Peyer's patch (tissue), 4 donors: Measurements from ENCODE around the gene DMRTC2. TPM values are rescaled to one million over a fixed set of nuclear protein-coding genes. Genes with fewer than 3 reads are reported as not detected.
A peak's percentile ranks its signal among the peaks of the same experiment; 100 is the strongest.

Experiments used
- DNase-seq, 3 donors: peaks; one replicate each; pipeline ENCODE4 v3.0.0-alpha.2; 2017 to 2019
- H3K27ac ChIP-seq, 4 donors: fragments of 200-600 bp; sonication (generic); one replicate each; pipeline ENCODE4 v1.5.1; 2016 to 2019
- H3K27me3 ChIP-seq, 2 donors: fragments of 200-600 bp; sonication (generic); one replicate each; pipeline ENCODE4 v1.5.1; 2019
- H3K36me3 ChIP-seq, 3 donors: fragments of 200-600 bp; sonication (generic); one replicate each; pipeline ENCODE4 v1.5.1; 2016 to 2019
- H3K4me1 ChIP-seq, 4 donors: fragments of 200-600 bp; sonication (generic); one replicate each; pipeline ENCODE4 v1.5.1; 2016 to 2019
- H3K4me3 ChIP-seq, 4 donors: fragments of 200-600 bp; sonication (generic); 1 replicate in 3 of 4; 2 replicates in 1 of 4; pipeline ENCODE4 v1.5.1; 2016 to 2019; ENCODE audit warnings: mild to moderate bottlenecking in 1 of 4
- H3K9me3 ChIP-seq, 4 donors: fragments of 200-600 bp; sonication (generic); one replicate each; pipeline ENCODE4 v1.5.1; 2016 to 2019; ENCODE audit warnings: mild to moderate bottlenecking in 1 of 4
- CTCF ChIP-seq, 6 experiments: fragments of 450-650 bp in 4 of 6; fragments of 200-600 bp in 2 of 6; sonication (generic) in 1 of 6; IDR thresholded peaks; one replicate each; pipeline ENCODE4 v1.5.1; 2017 to 2019; ENCODE audit warnings: antibody characterized with exemption in 6 of 6, mild to moderate bottlenecking in 3 of 6, moderate library complexity in 1 of 6
- POLR2A ChIP-seq, 2 donors: fragments of 450-650 bp; IDR thresholded peaks; one replicate each; pipeline ENCODE4 v1.5.1; 2017; ENCODE audit warnings: antibody characterized with exemption in 2 of 2, mild to moderate bottlenecking in 2 of 2, moderate library complexity in 2 of 2
- total RNA-seq, 4 donors: library from RNA; depleted of rRNA; stranded (reverse); fragments of >200 nt; gene quantifications; one replicate each; pipeline ENCODE4 v1.1.0, GENCODE V29; 2016

DMRTC2 gene
- total RNA-seq, 4 donors from 2014 or later, result not detected

GRCh38 chr19:41821003-41821735 is 23.7 kb upstream of the DMRTC2 start:
- H3K4me1 ChIP-seq, result no peaks in the 10 kb centered on the region
- TF ChIP-seq POLR2A (IDR thresholded peaks at IDR 0.05) (no peak), CTCF (IDR thresholded peaks at IDR 0.05) (peak; percentile 52 to 74 (median 71))
- DNase-seq, result peak in 2 of 3 donors; percentile 26 to 61
- no peaks in the 10 kb centered on the region for H3K27me3 ChIP-seq
- no peaks in the 10 kb centered on the region for H3K36me3 ChIP-seq
- no peak overlapping the region for H3K4me3 ChIP-seq
- no peaks in the 10 kb centered on the region for H3K9me3 ChIP-seq
- H3K27ac ChIP-seq, result no peak overlapping the region

GRCh38 chr19:41837981-41838708 is 6.7 kb upstream of the DMRTC2 start:
- H3K36me3 ChIP-seq, result no peaks in the 10 kb centered on the region
- TF ChIP-seq POLR2A (IDR thresholded peaks at IDR 0.05) (no peak), CTCF (IDR thresholded peaks at IDR 0.05) (no peak)
- no peak for DNase-seq
- no peaks in the 10 kb centered on the region for H3K27me3 ChIP-seq
- H3K27ac ChIP-seq, result no peak overlapping the region
- H3K4me1 ChIP-seq, result no peaks in the 10 kb centered on the region
- no peak overlapping the region for H3K4me3 ChIP-seq
- no peaks in the 10 kb centered on the region for H3K9me3 ChIP-seq

GRCh38 chr19:41839211-41839610 is 5.6 kb upstream of the DMRTC2 start:
- Histone ChIP-seq H3K4me1 (no peaks in the 10 kb centered on the region), H3K4me3 (no peak overlapping the region), H3K36me3 (no peaks in the 10 kb centered on the region), H3K9me3 (no peaks in the 10 kb centered on the region), H3K27me3 (no peaks in the 10 kb centered on the region), H3K27ac (no peak overlapping the region)
- DNase-seq, result no peak
- TF ChIP-seq CTCF (IDR thresholded peaks at IDR 0.05), result no peak
- no peak for TF ChIP-seq POLR2A (IDR thresholded peaks at IDR 0.05)

- no peaks in the 10 kb centered on the region for H3K36me3 ChIP-seq
- TF ChIP-seq POLR2A (IDR thresholded peaks at IDR 0.05) (no peak), CTCF (IDR thresholded peaks at IDR 0.05) (no peak)
- DNase-seq, result no peak
These were observed 1.5 kb upstream of the DMRTC2 start for GRCh38 chr19:41843371-41843770.

GRCh38 chr19:41844601-41845000 is 241 bp upstream of the DMRTC2 start, which contains the start of gene LYPD4:
LYPD4 (minus strand) TSS chr19:41844683; CDS start chr19:41839285, 5,398 bp downstream.
- Histone ChIP-seq H3K27ac (no peak within 1 kb of the TSS), H3K4me1 (no peaks in the 10 kb centered on the region), H3K27me3 (no peaks in the 10 kb centered on the region), H3K9me3 (no peaks in the 10 kb centered on the region), H3K4me3 (no peak within 1 kb of the TSS), H3K36me3 (no peaks in the 10 kb centered on the region)
- no peak for DNase-seq
- TF ChIP-seq POLR2A (IDR thresholded peaks at IDR 0.05), result no peak
- TF ChIP-seq CTCF (IDR thresholded peaks at IDR 0.05), result no peak

More at GRCh38 chr19:41843371-41843770, 1.5 kb upstream of the DMRTC2 start:
- Histone ChIP-seq H3K27ac (no peak overlapping the region), H3K4me1 (no peaks in the 10 kb centered on the region), H3K27me3 (no peaks in the 10 kb centered on the region), H3K4me3 (no peak overlapping the region), H3K9me3 (no peaks in the 10 kb centered on the region)
